Activated T-helper 2 cell treated with anti-CD3 and anti-CD28 coated beads, Interferon-gamma antibody, Interleukin-2, Interleukin-4, amounts not matched to agents 10 μg/mL and 5 μg/mL and 100 μg/mL, durations not matched to agents 14 hours and 24 hours and 36 hours (primary cell): ENCODE measurements around the gene AASS. TPM values are rescaled to one million over a fixed set of nuclear protein-coding genes. Genes with fewer than 3 reads are reported as not detected.

Experiments
- total RNA-seq: library from RNA; stranded (reverse); gene quantifications from 2 replicates; pipeline ENCODE4 v1.2.3, GENCODE V29; 2022

AASS gene
- total RNA-seq, 1 donor from 2014 or later: 1.3 TPM

Other genes with a start within 250 kb of the AASS start
- not detected in 2 replicates for gene FEZF1, start 160.5 kb upstream of the AASS start, total RNA-seq